ENCODE measurements around the gene STK10.

The STK10 gene

GRCh38 chr5:172008689-172009141, 179.3 kb downstream of the STK10 start:
- ChIA-PET CTCF (interaction anchor here (0.7 to 8.1 kb wide), 9 partner anchors 12 to 180 kb away, joined by 3 to 117 read pairs (median 6); partner anchors contain the start of gene STK10), POLR2A (no interaction called here)
- no peak for DNase-seq (ENCODE audit: low read depth, low spot score)
- TF ChIP-seq CTCF (IDR thresholded peaks at IDR 0.05; ENCODE audit: insufficient read depth, low read length, missing control alignments): no peak
- no peak overlapping the region for H3K4me3 ChIP-seq (ENCODE audit: low read depth, low read length)

- H3K4me3 ChIP-seq (ENCODE audit: low read depth, low read length): no peak overlapping the region; the same call in 1 of the 2 replicates
- no peak for TF ChIP-seq CTCF (IDR thresholded peaks at IDR 0.05; ENCODE audit: insufficient read depth, low read length, missing control alignments)
- ChIA-PET CTCF (interaction anchor here (0.7 to 8.1 kb wide), 12 partner anchors 12 to 285 kb away, joined by 3 to 117 read pairs (median 6); no protein-coding TSS in a partner anchor), POLR2A (interaction anchor here (1.1 to 1.7 kb wide), 2 partner anchors 24 to 28 kb away, joined by 3 to 5 read pairs; no protein-coding TSS in a partner anchor)
- DNase-seq (ENCODE audit: low read depth, low spot score): no peak
Measured at GRCh38 chr5:172008111-172008455, 179.9 kb downstream of the STK10 start.

- ChIA-PET CTCF (interaction anchor here (0.6 to 8.1 kb wide), 23 partner anchors 11 to 588 kb away, joined by 3 to 117 read pairs (median 4); partner anchors contain the start of genes FGF18 and STK10), POLR2A (interaction anchor here (1.0 to 2.0 kb wide), 10 partner anchors 10 to 619 kb away, joined by 3 to 7 read pairs (median 4); partner anchors contain the start of gene NPM1)
- TF ChIP-seq CTCF (IDR thresholded peaks at IDR 0.05; ENCODE audit: insufficient read depth, low read length, missing control alignments): no peak
- DNase-seq (ENCODE audit: low read depth, low spot score): no peak
- H3K4me3 ChIP-seq (ENCODE audit: low read depth, low read length): peak overlapping the region; percentile 87
Measured at GRCh38 chr5:172007175-172008110, 180.6 kb downstream of the STK10 start.

GRCh38 chr5:172006321-172007174, 181.5 kb downstream of the STK10 start, which contains the start of gene FBXW11:
Gene FBXW11, minus strand, starts transcription at chr5:172006638. Its CDS starts 136 bp downstream, at chr5:172006502.
- no peak for TF ChIP-seq CTCF (IDR thresholded peaks at IDR 0.05; ENCODE audit: insufficient read depth, low read length, missing control alignments)
- CTCF ChIA-PET: interaction anchor here (0.7 to 8.1 kb wide), 21 partner anchors 11 to 587 kb away, joined by 3 to 117 read pairs (median 4); partner anchors contain the start of genes FGF18 and STK10
- DNase-seq (ENCODE audit: low read depth, low spot score): peak; percentile 78
- H3K4me3 ChIP-seq (ENCODE audit: low read depth, low read length): peak within 1 kb of the TSS; percentile 87
- POLR2A ChIA-PET: interaction anchor here (0.7 to 2.0 kb wide), 12 partner anchors 9 to 756 kb away, joined by 3 to 7 read pairs (median 4); partner anchors contain the start of genes NPM1 and STK10

GRCh38 chr5:172005708-172006320, 182.2 kb downstream of the STK10 start:
- DNase-seq (ENCODE audit: low read depth, low spot score): no peak
- ChIA-PET CTCF (interaction anchor here (1.0 to 8.1 kb wide), 14 partner anchors 10 to 587 kb away, joined by 3 to 117 read pairs (median 4); partner anchors contain the start of genes FGF18 and STK10), POLR2A (interaction anchor here (0.6 to 2.0 kb wide), 6 partner anchors 12 to 183 kb away, joined by 3 to 7 read pairs (median 4); partner anchors contain the start of gene STK10)
- peak overlapping the region; percentile 87 for H3K4me3 ChIP-seq (ENCODE audit: low read depth, low read length)
- no peak for TF ChIP-seq CTCF (IDR thresholded peaks at IDR 0.05; ENCODE audit: insufficient read depth, low read length, missing control alignments)

Measured in AG04449 (cell line).